Naive B cell (primary cell): Measurements from ENCODE around the gene LGALS7B. TPM values are rescaled to one million over a fixed set of nuclear protein-coding genes. Genes with fewer than 3 reads are reported as not detected.
"Not testable (repeated sequence)": the region's sequence is repeated elsewhere in the genome, so short reads cannot be mapped to it uniquely, and the experiment has no call there.

ENCODE experiments used
- ATAC-seq, 2 donors: fragments of 150-1000 bp; cut with Tn5 transposase; 2 replicates each; pipeline ENCODE4 v1.10.0; 2021; ENCODE audit warnings: low read depth in 2 of 2, mild to moderate bottlenecking in 2 of 2, moderate library complexity in 2 of 2
- DNase-seq: peaks from one replicate; pipeline ENCODE4 v3.0.0; 2022
- H3K27ac Mint-ChIP-seq, 6 donors: one replicate each; pipeline ENCODE4 v1.8.0; 2020 to 2022; ENCODE audit warnings: mild to moderate bottlenecking in 6 of 6, mixed read lengths in 6 of 6, moderate library complexity in 5 of 6, inconsistent platforms in 2 of 6
- H3K27me3 Mint-ChIP-seq, 3 donors: one replicate each; pipeline ENCODE4 v1.8.0; 2021 to 2022; ENCODE audit warnings: mixed read lengths in 3 of 3, mild to moderate bottlenecking in 1 of 3
- H3K36me3 Mint-ChIP-seq, 2 donors: one replicate each; pipeline ENCODE4 v1.8.0; 2020 to 2022; ENCODE audit warnings: mixed read lengths in 2 of 2, inconsistent platforms in 1 of 2, mild to moderate bottlenecking in 1 of 2
- H3K4me1 Mint-ChIP-seq, 3 donors: one replicate each; pipeline ENCODE4 v1.8.0; 2020 to 2022; ENCODE audit warnings: mixed read lengths in 3 of 3, inconsistent platforms in 1 of 3, mild to moderate bottlenecking in 1 of 3, moderate library complexity in 1 of 3
- H3K4me3 Mint-ChIP-seq, 8 donors: one replicate each; pipeline ENCODE4 v1.8.0; 2020 to 2022; ENCODE audit warnings: mild to moderate bottlenecking in 8 of 8, mixed read lengths in 8 of 8, moderate library complexity in 8 of 8, inconsistent platforms in 2 of 8
- H3K9me3 Mint-ChIP-seq, 7 donors: one replicate each; pipeline ENCODE4 v1.8.0; 2020 to 2022; ENCODE audit warnings: mixed read lengths in 7 of 7, mild to moderate bottlenecking in 5 of 7, inconsistent platforms in 2 of 7, moderate library complexity in 1 of 7
- polyA plus RNA-seq, 6 donors: library from polyadenylated mRNA; unstranded; fragments of 300-500 nt; fragmentation: Illumina TruSeq; gene quantifications; one replicate each; pipeline ENCODE4 v1.2.3, GENCODE V29; 2021; ENCODE audit warnings: low read depth in 6 of 6

The LGALS7B gene
- polyA plus RNA-seq, 6 donors from 2014 or later: 6.0 TPM; not detected in 5

GRCh38 chr19:38759590-38760003 is 29.4 kb upstream of the LGALS7B start:
- Mint-ChIP-seq H3K27me3 (no peaks in the 10 kb centered on the region), H3K36me3 (no peaks in the 10 kb centered on the region), H3K4me3 (no peak overlapping the region), H3K4me1 (peaks cover 0 to 9% (median 8%) of the 10 kb centered on the region in 3 donors), H3K27ac (peak overlapping the region in 1 of 6 donors; percentile 15), H3K9me3 (peaks cover 0 to 5% (median 3%) of the 10 kb centered on the region in 7 donors)
- DNase-seq: no peak
- no peak for ATAC-seq

GRCh38 chr19:38760805-38761517 is 28.0 kb upstream of the LGALS7B start:
- peak overlapping the region in 1 of 6 donors; percentile 80 for H3K27ac Mint-ChIP-seq
- H3K4me3 Mint-ChIP-seq, DNase-seq, H3K9me3 Mint-ChIP-seq, H3K36me3 Mint-ChIP-seq, H3K27me3 Mint-ChIP-seq, ATAC-seq, H3K4me1 Mint-ChIP-seq: not testable (repeated sequence)

GRCh38 chr19:38761884-38762389 is 27.1 kb upstream of the LGALS7B start:
- H3K9me3 Mint-ChIP-seq, H3K4me3 Mint-ChIP-seq, H3K27me3 Mint-ChIP-seq, H3K36me3 Mint-ChIP-seq, DNase-seq, H3K27ac Mint-ChIP-seq, ATAC-seq, H3K4me1 Mint-ChIP-seq: not testable (repeated sequence)

GRCh38 chr19:38763795-38764220 is 25.2 kb upstream of the LGALS7B start:
- H3K9me3 Mint-ChIP-seq: peaks cover 0 to 4% (median 0%) of the 10 kb centered on the region in 7 donors
- H3K36me3 Mint-ChIP-seq: no peaks in the 10 kb centered on the region
- H3K4me1 Mint-ChIP-seq: peaks cover 0 to 12% (median 9%) of the 10 kb centered on the region in 3 donors
- ATAC-seq (no peak), DNase-seq (no peak)
- H3K27me3 Mint-ChIP-seq: no peaks in the 10 kb centered on the region
- no peak overlapping the region for H3K4me3 Mint-ChIP-seq
- no peak overlapping the region for H3K27ac Mint-ChIP-seq

DNA sequence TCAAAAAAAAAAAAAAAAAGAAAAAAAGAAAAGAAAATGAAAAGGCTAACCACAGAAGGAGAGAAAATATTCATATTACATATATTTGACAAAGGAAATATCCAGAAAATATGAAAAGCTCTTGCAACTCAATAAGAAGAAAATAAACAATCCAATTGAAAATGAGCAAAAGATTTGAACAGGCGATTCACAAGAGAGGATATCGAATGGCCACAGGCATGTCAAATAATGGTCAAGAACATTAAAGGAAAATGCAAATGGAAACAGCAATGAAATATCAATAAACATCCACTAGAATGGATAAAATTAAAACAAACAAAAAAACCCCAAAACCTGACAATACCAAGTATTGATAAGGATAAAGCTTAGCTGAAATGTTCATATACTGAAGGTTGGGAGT is 23.8 kb upstream of the LGALS7B start:
- no peak for DNase-seq
- ATAC-seq: no peak
- H3K36me3 Mint-ChIP-seq: no peaks in the 10 kb centered on the region
- no peak overlapping the region for H3K27ac Mint-ChIP-seq
- no peak overlapping the region for H3K4me3 Mint-ChIP-seq
- peaks cover 0 to 4% (median 0%) of the 10 kb centered on the region in 7 donors for H3K9me3 Mint-ChIP-seq
- no peaks in the 10 kb centered on the region for H3K27me3 Mint-ChIP-seq
- H3K4me1 Mint-ChIP-seq: peaks cover 4 to 20% (median 17%) of the 10 kb centered on the region in 3 donors

GRCh38 chr19:38766276-38767047 is 22.5 kb upstream of the LGALS7B start:
- Mint-ChIP-seq H3K4me3 (no peak overlapping the region), H3K4me1 (peaks cover 4 to 20% (median 17%) of the 10 kb centered on the region in 3 donors), H3K27ac (no peak overlapping the region), H3K36me3 (no peaks in the 10 kb centered on the region), H3K9me3 (peaks cover 0 to 4% (median 0%) of the 10 kb centered on the region in 7 donors), H3K27me3 (no peaks in the 10 kb centered on the region)
- no peak for ATAC-seq
- no peak for DNase-seq

GRCh38 chr19:38769635-38770211 is 19.3 kb upstream of the LGALS7B start:
- DNase-seq (peak; percentile 95), ATAC-seq (peak; percentile 90 to 92)
- Mint-ChIP-seq H3K27me3 (no peaks in the 10 kb centered on the region), H3K27ac (peak overlapping the region; percentile 78 to 96 (median 88)), H3K4me3 (peak overlapping the region; percentile 69 to 89 (median 75)), H3K9me3 (peaks cover 0 to 4% (median 0%) of the 10 kb centered on the region in 7 donors), H3K4me1 (peaks cover 4 to 12% (median 8%) of the 10 kb centered on the region in 3 donors), H3K36me3 (no peaks in the 10 kb centered on the region)

- not testable (repeated sequence) for H3K27me3 Mint-ChIP-seq, DNase-seq, H3K9me3 Mint-ChIP-seq, H3K36me3 Mint-ChIP-seq
- H3K4me1 Mint-ChIP-seq: peaks cover 4 to 12% (median 8%) of the 10 kb centered on the region in 3 donors
- peak overlapping the region in 6 of 8 donors; percentile 42 to 89 (median 72) for H3K4me3 Mint-ChIP-seq
- peak; percentile 9 to 15 for ATAC-seq
- H3K27ac Mint-ChIP-seq: peak overlapping the region in 1 of 6 donors; percentile 96
Measured at GRCh38 chr19:38770228-38770948, 18.6 kb upstream of the LGALS7B start.

DNA sequence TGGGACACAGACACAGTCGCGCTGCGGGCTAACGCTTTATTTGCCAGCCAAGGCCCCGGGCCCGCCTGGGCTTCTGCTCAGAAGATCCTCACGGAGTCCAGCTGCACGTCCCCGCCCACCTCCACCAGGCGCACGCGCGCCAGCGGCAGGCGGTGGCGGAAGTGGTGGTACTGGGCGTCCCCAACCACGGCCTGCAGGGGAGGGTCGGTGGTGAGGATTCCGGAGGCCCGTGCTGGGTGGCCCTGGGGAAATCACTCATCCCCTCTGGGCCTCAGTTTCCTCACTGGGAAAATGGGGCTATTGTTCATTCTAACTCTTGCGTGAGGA is 18.1 kb upstream of the LGALS7B start:
- H3K36me3 Mint-ChIP-seq, DNase-seq, H3K9me3 Mint-ChIP-seq, H3K4me3 Mint-ChIP-seq, H3K27ac Mint-ChIP-seq, H3K27me3 Mint-ChIP-seq: not testable (repeated sequence)
- H3K4me1 Mint-ChIP-seq: peaks cover 4 to 12% (median 8%) of the 10 kb centered on the region in 3 donors
- peak; percentile 50 to 56 for ATAC-seq

DNA sequence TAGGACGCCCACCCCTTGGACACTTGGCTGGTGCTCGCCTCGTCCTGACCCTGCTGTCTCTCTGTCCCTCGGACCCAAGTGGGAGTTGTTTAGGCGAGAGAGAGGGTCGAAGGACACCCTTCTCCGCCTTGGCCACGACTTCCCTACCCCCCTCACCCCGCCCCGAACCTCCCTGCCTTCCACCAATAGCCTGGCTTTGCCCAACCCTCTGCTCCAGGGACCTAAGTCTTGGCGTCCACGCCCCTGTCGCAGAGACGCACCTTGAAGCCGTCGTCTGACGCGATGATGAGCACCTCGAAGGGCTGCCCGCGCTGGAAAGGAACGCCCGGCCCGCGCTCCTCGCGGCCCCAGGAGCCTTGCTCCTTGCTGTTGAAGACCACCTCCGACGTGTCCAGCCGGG is 17.4 kb upstream of the LGALS7B start:
- ATAC-seq, H3K36me3 Mint-ChIP-seq, H3K27me3 Mint-ChIP-seq, DNase-seq, H3K27ac Mint-ChIP-seq, H3K9me3 Mint-ChIP-seq, H3K4me3 Mint-ChIP-seq: not testable (repeated sequence)
- H3K4me1 Mint-ChIP-seq: peaks cover 4 to 12% (median 8%) of the 10 kb centered on the region in 3 donors

DNA sequence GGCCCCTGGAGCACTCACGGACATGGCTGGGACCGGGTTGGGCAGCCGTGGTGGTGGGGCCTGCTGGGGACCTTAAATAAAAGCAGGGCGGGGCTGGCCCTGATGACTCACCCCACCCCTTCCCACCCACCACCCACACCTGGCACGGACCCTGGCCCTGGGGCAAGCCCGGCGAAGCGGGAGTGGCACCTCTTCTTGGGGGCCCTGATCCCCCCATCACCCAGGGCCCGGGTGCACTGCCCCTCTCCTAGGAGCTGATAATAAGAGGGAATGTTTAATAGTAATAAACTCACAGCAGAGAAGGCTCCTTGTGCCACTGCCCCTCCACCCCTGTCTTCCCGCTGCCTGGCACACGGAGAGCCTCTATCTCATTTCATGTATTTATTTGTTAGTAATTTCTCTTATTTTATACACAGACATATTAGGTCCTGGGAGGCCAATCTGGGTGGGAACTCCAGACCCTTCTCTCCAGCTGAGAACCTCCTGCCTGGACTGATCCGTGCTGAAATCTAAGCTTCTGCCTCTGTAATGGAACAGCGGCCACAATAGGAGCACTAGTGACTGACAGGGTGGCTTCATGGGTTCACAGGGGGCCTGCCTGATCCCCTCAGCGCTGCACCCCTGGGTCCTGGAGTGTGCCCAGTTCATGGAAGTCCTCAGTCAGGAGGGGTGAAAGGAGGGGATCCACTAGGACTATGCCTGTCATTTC is 15.4 kb upstream of the LGALS7B start, which contains the start of gene LGALS7:
Gene LGALS7 (minus strand): TSS at position 49 of the 709 bp plus-strand sequence. CDS start 25 bp downstream, at position 24.
- Mint-ChIP-seq H3K9me3 (no peaks in the 10 kb centered on the region), H3K27me3 (peaks cover 0 to 2% (median 2%) of the 10 kb centered on the region in 3 donors), H3K27ac (no peak within 1 kb of the TSS), H3K4me1 (peaks cover 4 to 9% (median 8%) of the 10 kb centered on the region in 3 donors), H3K36me3 (no peaks in the 10 kb centered on the region), H3K4me3 (peak within 1 kb of the TSS in 1 of 8 donors; percentile 44)
- ATAC-seq (no peak), DNase-seq (no peak)

DNA sequence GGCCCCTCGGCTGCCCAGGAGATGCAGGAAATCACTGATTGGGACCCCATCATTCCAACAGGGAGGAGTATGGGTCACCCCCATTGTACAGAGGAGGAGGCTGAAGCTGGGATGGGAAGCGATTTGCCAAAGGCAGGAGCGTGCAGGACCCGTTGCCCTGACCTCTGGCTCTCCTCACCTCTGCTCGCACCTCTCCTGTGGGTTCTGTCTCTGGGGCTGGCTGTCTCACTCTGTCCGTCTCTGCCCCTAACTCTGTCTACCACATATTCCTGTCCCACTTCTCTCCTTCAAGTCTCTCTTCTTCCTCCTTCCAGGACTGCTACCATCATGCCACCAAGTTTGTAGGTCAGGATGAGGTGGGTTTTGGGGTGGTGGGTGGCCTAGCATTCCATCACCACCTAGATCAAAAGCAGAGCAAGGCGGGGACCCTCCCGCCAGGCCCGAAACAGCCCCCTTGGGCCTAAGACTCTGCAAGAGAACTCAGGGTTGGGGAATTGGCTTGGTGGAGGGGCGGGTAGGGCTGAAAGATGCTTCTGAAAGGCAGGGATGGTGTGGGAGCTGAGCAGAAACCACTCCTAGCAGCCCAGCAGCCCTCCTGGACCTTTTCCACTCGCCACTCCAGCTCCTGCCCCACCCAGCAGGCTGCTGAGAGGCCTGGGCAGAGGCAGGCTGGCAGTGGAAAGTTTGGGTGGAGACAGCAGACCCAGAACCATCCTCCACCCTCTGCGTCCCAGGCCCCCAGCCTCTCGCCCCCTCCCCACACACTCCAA is 14.6 kb upstream of the LGALS7B start:
- Mint-ChIP-seq H3K27me3 (peaks cover 0 to 8% (median 6%) of the 10 kb centered on the region in 3 donors), H3K4me1 (peaks cover 1 to 4% (median 3%) of the 10 kb centered on the region in 3 donors), H3K36me3 (no peaks in the 10 kb centered on the region), H3K9me3 (no peaks in the 10 kb centered on the region), H3K4me3 (peak overlapping the region in 1 of 8 donors; percentile 44), H3K27ac (no peak overlapping the region)
- ATAC-seq: no peak
- DNase-seq: no peak
